Right lobe of liver (tissue), 6 donors: ENCODE measurements around the gene KCNT1. TPM values are rescaled to one million over a fixed set of nuclear protein-coding genes. Genes with fewer than 3 reads are reported as not detected.

Source experiments
- ATAC-seq, 4 donors: fragments of 200-7000 bp; cut with Tn5 transposase; one replicate each; pipeline ENCODE4 v1.9.1; 2020; ENCODE audit warnings: mild to moderate bottlenecking in 4 of 4, moderate library complexity in 4 of 4
- DNase-seq, 3 donors: peaks; one replicate each; pipeline ENCODE4 v3.0.0-alpha.2; 2020
- H3K27ac ChIP-seq, 3 donors: fragments of 200-600 bp; one replicate each; pipeline ENCODE4 v1.8.0; 2022
- H3K27me3 ChIP-seq, 2 donors: fragments of 200-600 bp; one replicate each; pipeline ENCODE4 v1.8.0; 2022
- H3K36me3 ChIP-seq, 4 donors: fragments of 200-600 bp; sonication (generic) in 1 of 4; one replicate each; pipeline versions ENCODE4 v1.5.1 to v1.8.0; 2017 to 2022; ENCODE audit warnings: control low read depth in 1 of 4
- H3K4me1 ChIP-seq, 4 donors: fragments of 200-600 bp; sonication (generic) in 1 of 4; one replicate each; pipeline versions ENCODE4 v1.5.1 to v1.8.0; 2017 to 2022; ENCODE audit warnings: control low read depth in 1 of 4
- H3K4me3 ChIP-seq, 3 donors: fragments of 200-600 bp; one replicate each; pipeline ENCODE4 v1.8.0; 2022
- H3K9me3 ChIP-seq, 4 donors: fragments of 200-600 bp; sonication (generic) in 1 of 4; one replicate each; pipeline versions ENCODE4 v1.5.1 to v1.8.0; 2017 to 2022; ENCODE audit warnings: control low read depth in 1 of 4
- CTCF ChIP-seq, 4 donors: fragments of 200-600 bp in 3 of 4; fragments of 450-650 bp in 1 of 4; IDR thresholded peaks; one replicate each; pipeline versions ENCODE4 v1.5.1 to v1.8.0; 2016 to 2022; ENCODE audit warnings: antibody characterized with exemption in 4 of 4, mild to moderate bottlenecking in 2 of 4
- POLR2A ChIP-seq: fragments of 450-650 bp; IDR thresholded peaks from one replicate; pipeline ENCODE4 v1.6.1; 2017; ENCODE audit warnings: antibody characterized with exemption, mild to moderate bottlenecking
- WGBS: methylation state at CpG from one replicate; pipeline ENCODE4 v1.1.6; 2018; ENCODE audit warnings: low coverage, low lambda C conversion rate; ENCODE audit not compliant: insufficient coverage; ENCODE audit errors: missing lambda C conversion rate; 5-methylcytosine and 5-hydroxymethylcytosine counted together
- intact Hi-C, 2 donors: fragments of 100-400 bp; cut with DNase I; formaldehyde crosslinking; loops; one replicate each; pipeline versions ENCODE4 v1.11.2 to v1.14.1; 2022
- total RNA-seq, 6 experiments: library from RNA; depleted of rRNA in 2 of 6; stranded (reverse); fragments of >200 nt in 2 of 6; fragmentation: NEBNext Ultra II Directional in 3 of 6; extraction: Animal tissue kit (Norgen Biotek cat#: 25700) in 3 of 6; gene quantifications; one replicate each; pipeline versions ENCODE4 v1.1.0 to v1.2.4, GENCODE V29; 2016 to 2023
- donor health status: DM: no; HTN: yes; CAD: no.
- donor health status: DM: no; HTN: no; CAD: no.
- donor health status: DM: no; HTN: no; CAD: no.
- donor health status: DM: no; HTN: yes; CAD: no.
- donor health status: DM: no; HTN: yes; CAD: no.

The KCNT1 gene
- total RNA-seq, 6 experiments from 2014 or later, result not detected

DNA sequence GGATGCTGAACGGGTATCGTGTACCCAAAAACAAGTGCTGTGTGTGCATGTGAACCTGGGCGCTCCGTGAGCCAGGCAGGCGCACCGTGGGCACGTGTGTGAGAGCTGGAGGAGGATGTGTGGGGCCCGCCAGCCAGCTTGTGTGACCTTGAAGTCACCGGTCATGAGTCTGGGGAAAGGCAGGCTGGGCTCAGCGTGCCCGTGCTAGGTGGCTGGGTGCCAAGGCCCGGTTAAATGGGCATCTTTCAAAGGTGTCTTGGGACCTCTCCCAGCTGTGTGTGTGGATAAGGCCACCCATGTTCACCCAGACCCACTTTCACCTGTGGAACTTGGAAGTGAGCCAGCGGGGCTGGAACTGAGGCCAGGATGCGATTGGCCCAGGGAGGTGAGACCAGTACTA, 3.4 kb downstream of the KCNT1 start:
- ATAC-seq (no peak), DNase-seq (no peak)
- TF ChIP-seq CTCF (IDR thresholded peaks at IDR 0.05) (no peak), POLR2A (no peak)
- no peaks in the 10 kb centered on the region for H3K36me3 ChIP-seq
- no peak overlapping the region for H3K4me3 ChIP-seq
- peaks cover 0 to 5% (median 0%) of the 10 kb centered on the region in 4 donors for H3K4me1 ChIP-seq
- no peaks in the 10 kb centered on the region for H3K9me3 ChIP-seq
- H3K27ac ChIP-seq, result no peak overlapping the region
- peaks cover 0 to 9% of the 10 kb centered on the region in 2 donors for H3K27me3 ChIP-seq
- intact Hi-C loops, result no loop called here
- WGBS, result 45% methylated on average over 4 of the region's 14 CpGs

DNA sequence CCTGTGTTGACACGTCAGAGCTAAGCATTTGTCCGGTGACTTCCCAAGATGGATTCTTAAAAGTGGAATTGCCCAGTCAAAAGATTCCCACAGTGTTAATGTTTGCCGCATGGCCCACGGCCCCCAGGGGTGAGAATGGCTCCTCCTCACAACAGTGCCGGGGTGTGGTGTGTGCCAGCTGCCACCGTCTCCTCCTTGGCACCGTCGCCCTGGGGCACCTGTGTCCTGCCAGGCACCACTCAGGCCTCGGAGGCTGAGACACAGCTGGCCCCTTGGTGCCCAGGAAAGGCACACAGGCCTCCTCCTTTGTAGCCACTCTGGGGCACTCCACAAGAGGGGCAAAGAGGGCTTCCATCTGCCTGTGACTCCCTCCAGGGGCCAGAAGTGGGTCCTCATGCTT, 4.3 kb downstream of the KCNT1 start:
- 90% methylated on average over 2 of the region's 9 CpGs for WGBS
- Histone ChIP-seq H3K4me1 (peaks cover 0 to 5% (median 0%) of the 10 kb centered on the region in 4 donors), H3K9me3 (no peaks in the 10 kb centered on the region), H3K4me3 (no peak overlapping the region), H3K27ac (no peak overlapping the region), H3K27me3 (peaks cover 0 to 8% of the 10 kb centered on the region in 2 donors), H3K36me3 (no peaks in the 10 kb centered on the region)
- ATAC-seq, result no peak
- intact Hi-C loops, result no loop called here
- no peak for DNase-seq
- no peak for TF ChIP-seq CTCF (IDR thresholded peaks at IDR 0.05)
- no peak for TF ChIP-seq POLR2A

DNA sequence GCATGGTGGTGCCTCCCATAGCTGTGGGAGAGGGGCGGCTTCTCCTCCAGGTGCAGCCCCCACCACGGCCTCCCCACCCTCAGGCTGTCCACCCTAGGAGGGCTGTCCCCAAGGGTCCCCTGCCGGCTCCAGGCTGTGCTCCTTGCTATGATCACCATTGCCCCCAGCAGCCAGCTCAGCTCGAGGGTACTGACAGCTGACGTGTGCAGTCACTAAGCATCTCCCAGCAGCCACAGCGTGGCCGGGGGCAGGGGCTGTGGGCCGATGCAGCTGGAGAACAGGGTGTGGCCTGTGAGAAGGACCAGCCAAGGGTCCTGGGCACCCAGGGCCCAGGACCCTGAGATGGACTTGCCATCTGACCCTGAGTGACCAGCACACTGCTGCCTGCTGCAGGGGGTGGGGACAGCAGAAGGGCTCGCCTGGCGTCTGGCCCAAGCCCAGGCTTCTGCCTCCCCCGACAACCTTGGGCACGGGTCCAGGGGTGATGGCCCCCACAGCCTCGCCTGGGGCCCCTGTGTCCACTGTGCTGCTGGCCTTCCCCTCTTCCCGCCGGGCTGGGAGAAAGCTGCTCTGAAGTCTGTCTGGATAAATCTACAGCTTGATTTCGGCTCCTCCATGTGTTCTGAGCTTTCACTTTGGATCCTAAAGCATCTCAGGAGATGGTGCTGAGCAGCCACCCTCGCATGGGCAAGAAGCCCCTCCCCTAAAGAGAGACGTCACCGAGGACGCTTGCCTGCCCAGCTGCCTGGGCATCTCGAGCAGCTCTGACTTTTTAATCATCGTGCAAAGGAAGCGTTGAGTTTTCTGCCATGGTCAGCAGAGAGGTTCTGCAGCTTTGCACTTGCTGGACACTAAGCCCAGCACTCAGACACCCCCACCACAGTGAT, 5.5 kb downstream of the KCNT1 start:
- DNase-seq (no peak), ATAC-seq (no peak)
- 12% methylated on average over 5 of the region's 23 CpGs for WGBS
- no peaks in the 10 kb centered on the region for H3K4me1 ChIP-seq
- TF ChIP-seq POLR2A (no peak), CTCF (IDR thresholded peaks at IDR 0.05) (no peak)
- H3K27me3 ChIP-seq, result no peaks in the 10 kb centered on the region
- no peak overlapping the region for H3K4me3 ChIP-seq
- intact Hi-C loops, result no loop called here
- H3K27ac ChIP-seq, result no peak overlapping the region
- H3K36me3 ChIP-seq, result no peaks in the 10 kb centered on the region
- no peaks in the 10 kb centered on the region for H3K9me3 ChIP-seq

- Histone ChIP-seq H3K27ac (no peak overlapping the region), H3K4me3 (no peak overlapping the region), H3K9me3 (no peaks in the 10 kb centered on the region), H3K27me3 (no peaks in the 10 kb centered on the region), H3K36me3 (no peaks in the 10 kb centered on the region), H3K4me1 (no peaks in the 10 kb centered on the region)
- TF ChIP-seq CTCF (IDR thresholded peaks at IDR 0.05), result no peak
- no peak for TF ChIP-seq POLR2A
- DNase-seq (no peak), ATAC-seq (no peak)
- intact Hi-C loops, result no loop called here
- 68% methylated on average over 4 of the region's 4 CpGs for WGBS
Measured at GRCh38 chr9:135708164-135708563, 6.2 kb downstream of the KCNT1 start.
